Measurements from ENCODE around the gene LTO1.

The LTO1 gene

DNA sequence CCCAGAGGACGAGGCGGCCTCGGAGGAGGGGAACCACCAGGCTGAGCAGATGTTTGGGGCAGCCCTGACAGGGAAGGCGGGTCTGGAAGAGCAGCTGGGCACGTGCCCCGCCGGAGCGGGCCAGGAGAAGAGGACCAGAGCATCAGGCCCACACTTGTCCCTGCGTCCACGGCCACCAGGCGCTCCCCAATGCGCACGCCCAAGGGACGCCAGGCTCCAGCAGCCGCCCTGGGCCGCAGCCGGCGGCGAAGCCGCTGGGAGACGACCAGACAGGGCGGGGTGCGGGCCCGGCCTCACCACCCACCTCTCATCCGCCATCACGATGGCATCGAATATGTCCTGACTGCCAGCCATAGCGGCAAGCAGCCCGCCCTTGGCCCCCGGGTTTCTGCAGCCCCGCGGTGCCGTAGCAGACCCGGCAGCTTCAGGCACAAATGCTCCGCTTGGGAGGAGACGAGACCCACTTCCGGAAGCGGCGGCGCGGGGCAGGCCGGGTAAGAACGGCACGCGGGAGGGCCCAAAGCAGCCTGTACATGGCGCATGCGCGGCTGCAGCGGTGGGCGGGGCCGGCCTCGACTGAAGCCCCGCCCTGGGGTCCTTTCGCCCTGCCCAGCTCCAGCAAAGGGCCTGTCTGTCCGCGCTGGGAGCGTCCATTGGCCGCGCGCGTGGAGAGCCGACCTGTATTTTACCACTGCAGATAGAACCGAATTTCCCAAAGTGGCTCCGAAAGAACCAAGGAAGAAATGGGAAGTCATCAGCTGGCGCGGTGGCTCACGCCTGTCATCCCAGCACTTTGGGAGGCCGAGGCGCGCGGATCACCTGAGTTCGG, at the start of gene LTO1:
TSS of gene LTO1 (minus strand) at position 468 of the 829 bp plus-strand sequence. CDS start at position 354, 114 bp downstream.
- TF ChIP-seq, protein P1, sequence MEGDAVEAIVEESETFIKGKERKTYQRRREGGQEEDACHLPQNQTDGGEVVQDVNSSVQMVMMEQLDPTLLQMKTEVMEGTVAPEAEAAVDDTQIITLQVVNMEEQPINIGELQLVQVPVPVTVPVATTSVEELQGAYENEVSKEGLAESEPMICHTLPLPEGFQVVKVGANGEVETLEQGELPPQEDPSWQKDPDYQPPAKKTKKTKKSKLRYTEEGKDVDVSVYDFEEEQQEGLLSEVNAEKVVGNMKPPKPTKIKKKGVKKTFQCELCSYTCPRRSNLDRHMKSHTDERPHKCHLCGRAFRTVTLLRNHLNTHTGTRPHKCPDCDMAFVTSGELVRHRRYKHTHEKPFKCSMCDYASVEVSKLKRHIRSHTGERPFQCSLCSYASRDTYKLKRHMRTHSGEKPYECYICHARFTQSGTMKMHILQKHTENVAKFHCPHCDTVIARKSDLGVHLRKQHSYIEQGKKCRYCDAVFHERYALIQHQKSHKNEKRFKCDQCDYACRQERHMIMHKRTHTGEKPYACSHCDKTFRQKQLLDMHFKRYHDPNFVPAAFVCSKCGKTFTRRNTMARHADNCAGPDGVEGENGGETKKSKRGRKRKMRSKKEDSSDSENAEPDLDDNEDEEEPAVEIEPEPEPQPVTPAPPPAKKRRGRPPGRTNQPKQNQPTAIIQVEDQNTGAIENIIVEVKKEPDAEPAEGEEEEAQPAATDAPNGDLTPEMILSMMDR (IDR thresholded peaks at IDR 0.05; ENCODE audit: low read depth, low read length): no peak
- peak; percentile 97 to 98 for DNase-seq (ENCODE audit: low read depth in 2 of 2)
- H3K4me3 ChIP-seq (replicated peaks in 1 of 2; ENCODE audit: low read depth in 2 of 2, low read length in 2 of 2): peak within 1 kb of the TSS; percentile 96 to 99

- TF ChIP-seq, protein P1 (IDR thresholded peaks at IDR 0.05; ENCODE audit: low read depth, low read length): no peak
- DNase-seq (ENCODE audit: low read depth in 2 of 2): no peak
- H3K4me3 ChIP-seq (replicated peaks in 1 of 2; ENCODE audit: low read depth in 2 of 2, low read length in 2 of 2): no peak overlapping the region
Measured at GRCh38 chr11:69721745-69722144, 46.6 kb upstream of the LTO1 start.

DNA sequence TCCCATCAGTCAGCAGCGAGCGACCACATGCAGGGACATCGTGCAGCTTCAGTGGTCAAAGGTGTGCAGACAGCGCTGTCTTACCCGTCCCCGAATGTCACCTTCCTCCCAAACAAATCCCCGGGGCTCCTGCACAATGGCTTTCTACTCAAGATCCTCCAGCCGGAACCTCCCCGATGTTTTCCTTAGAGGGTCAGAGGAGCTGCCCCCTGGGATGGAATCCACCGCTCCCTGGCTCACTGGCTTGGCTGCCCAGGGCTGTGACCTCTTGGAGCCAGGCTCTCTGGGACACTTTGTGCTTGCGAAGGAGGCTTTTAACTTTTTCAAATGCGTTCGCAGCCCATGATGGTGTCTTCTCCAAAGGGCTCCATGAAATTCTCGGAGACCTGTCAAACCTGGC, 46.0 kb upstream of the LTO1 start:
- no peak overlapping the region for H3K4me3 ChIP-seq (replicated peaks in 1 of 2; ENCODE audit: low read depth in 2 of 2, low read length in 2 of 2)
- TF ChIP-seq, protein P1 (IDR thresholded peaks at IDR 0.05; ENCODE audit: low read depth, low read length): no peak

DNA sequence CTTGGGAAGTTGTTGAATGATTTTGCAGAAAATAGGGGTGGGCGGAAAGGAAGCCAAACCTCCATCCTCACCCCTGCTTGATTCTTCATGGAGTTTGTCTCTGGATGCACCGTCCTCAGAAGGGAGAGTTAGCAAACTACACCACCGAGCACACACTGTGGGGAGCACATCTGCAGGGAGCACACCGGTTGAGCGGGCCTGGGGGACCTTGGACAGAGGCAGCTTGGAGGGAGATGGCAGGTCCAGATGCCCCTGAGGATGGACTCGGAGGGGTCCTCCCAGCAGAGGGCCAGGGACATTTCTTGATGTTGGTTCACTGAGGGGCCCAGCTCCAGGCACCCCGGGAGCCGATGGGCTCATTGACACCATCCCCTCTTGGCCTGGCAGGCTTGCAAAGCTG, 43.8 kb upstream of the LTO1 start:
- no peak overlapping the region for H3K4me3 ChIP-seq (replicated peaks in 1 of 2; ENCODE audit: low read depth in 2 of 2, low read length in 2 of 2)
- TF ChIP-seq, protein P1 (IDR thresholded peaks at IDR 0.05; ENCODE audit: low read depth, low read length): no peak
- DNase-seq (ENCODE audit: low read depth in 2 of 2): no peak

More for the DNA sequence above, 46.0 kb upstream of the LTO1 start:
- no peak for DNase-seq (ENCODE audit: low read depth in 2 of 2)

GRCh38 chr11:69718147-69718546, 43.0 kb upstream of the LTO1 start:
- peak; percentile 20 to 32 for DNase-seq (ENCODE audit: low read depth in 2 of 2)
- TF ChIP-seq, protein P1 (IDR thresholded peaks at IDR 0.05; ENCODE audit: low read depth, low read length): peak; percentile 64
- H3K4me3 ChIP-seq (replicated peaks in 1 of 2; ENCODE audit: low read depth in 2 of 2, low read length in 2 of 2): no peak overlapping the region

GRCh38 chr11:69716891-69717747, 42.0 kb upstream of the LTO1 start:
- TF ChIP-seq, protein P1 (IDR thresholded peaks at IDR 0.05; ENCODE audit: low read depth, low read length): no peak
- DNase-seq (ENCODE audit: low read depth in 2 of 2): no peak
- no peak overlapping the region for H3K4me3 ChIP-seq (replicated peaks in 1 of 2; ENCODE audit: low read depth in 2 of 2, low read length in 2 of 2)
